SH-SY5Y (cell line): Measurements from ENCODE around the gene KSR1.

Experiments
- GATA2 ChIP-seq: IDR thresholded peaks from 2 replicates; pipeline ENCODE4 v1.6.1; 2011; ENCODE audit warnings: mild to moderate bottlenecking, low read depth, low read length
- GATA3 ChIP-seq: IDR thresholded peaks from 2 replicates; pipeline ENCODE4 v1.6.1; 2011; ENCODE audit warnings: low read depth, mild to moderate bottlenecking, low read length, moderate library complexity

Gene KSR1

GRCh38 chr17:27455914-27456680, at the start of gene KSR1:
KSR1 (plus strand) TSS chr17:27456448; CDS start chr17:27456644, 196 bp downstream.
- TF ChIP-seq GATA2, result no peak

GRCh38 chr17:27407916-27408864, 48.1 kb upstream of the KSR1 start:
- no peak for TF ChIP-seq GATA3
- TF ChIP-seq GATA2, result no peak

- TF ChIP-seq GATA3, result no peak
- TF ChIP-seq GATA2, result no peak
These were observed 47.4 kb upstream of the KSR1 start for GRCh38 chr17:27408891-27409290.

DNA sequence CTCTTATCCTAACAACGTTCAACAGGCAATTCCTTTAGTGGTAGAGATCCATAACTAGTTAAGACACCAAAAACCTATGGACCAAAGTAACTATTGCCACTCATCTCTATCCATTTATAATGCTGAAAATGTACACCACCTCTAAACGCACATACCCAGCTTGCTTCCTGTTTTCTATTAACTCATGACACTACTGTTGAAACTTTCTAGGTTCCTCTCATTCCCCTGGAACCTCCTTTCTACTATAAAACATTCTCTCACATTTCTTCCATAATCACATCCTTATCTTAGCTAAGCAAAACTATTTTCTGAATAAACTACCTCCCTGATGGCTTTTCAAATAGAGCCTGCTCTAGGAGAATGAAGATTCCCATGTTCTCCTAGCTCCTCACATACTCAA, 42.9 kb upstream of the KSR1 start:
- TF ChIP-seq GATA3, result no peak
- no peak for TF ChIP-seq GATA2

DNA sequence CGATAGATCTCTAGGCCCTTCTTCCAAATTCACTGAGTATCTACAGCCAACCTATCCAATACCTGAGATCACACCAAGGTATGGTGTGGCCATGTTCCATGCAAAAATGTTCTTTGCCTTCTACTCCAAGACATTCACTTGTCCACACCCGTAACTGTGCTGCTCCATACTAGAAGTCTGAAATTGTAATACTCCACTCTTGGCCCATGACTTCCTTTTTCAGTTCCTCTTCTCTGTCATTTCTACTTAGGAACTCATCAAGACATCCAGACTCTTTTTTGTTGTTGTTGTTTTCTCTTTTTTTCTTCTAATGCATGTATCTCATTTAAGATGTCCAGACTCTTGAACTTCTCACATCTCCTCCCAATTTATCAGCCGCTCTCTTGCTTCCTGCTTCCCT, 42.5 kb upstream of the KSR1 start:
- TF ChIP-seq GATA2 (no peak), GATA3 (no peak)

- no peak for TF ChIP-seq GATA3
- TF ChIP-seq GATA2, result no peak
These were observed 42.0 kb upstream of the KSR1 start for GRCh38 chr17:27414271-27414670.

DNA sequence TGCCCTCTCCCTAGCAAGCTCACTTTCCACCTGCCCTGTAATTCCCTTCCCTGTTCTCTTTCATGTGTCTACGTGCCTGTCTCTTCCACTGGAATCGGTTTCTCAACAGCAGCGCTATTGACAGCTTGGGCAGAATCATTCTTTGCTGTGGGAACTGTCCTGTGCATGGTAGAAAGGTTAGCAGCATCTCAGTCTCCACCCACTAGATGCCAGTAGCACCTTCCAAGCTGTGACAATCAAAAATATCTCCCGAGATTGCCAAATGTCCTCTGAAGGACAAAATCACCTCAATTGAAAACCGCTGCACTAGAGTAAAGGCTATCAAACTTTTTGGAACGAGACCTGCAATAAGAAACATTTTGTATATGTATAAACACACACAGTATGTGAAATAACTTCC, 41.6 kb upstream of the KSR1 start:
- no peak for TF ChIP-seq GATA2
- no peak for TF ChIP-seq GATA3

DNA sequence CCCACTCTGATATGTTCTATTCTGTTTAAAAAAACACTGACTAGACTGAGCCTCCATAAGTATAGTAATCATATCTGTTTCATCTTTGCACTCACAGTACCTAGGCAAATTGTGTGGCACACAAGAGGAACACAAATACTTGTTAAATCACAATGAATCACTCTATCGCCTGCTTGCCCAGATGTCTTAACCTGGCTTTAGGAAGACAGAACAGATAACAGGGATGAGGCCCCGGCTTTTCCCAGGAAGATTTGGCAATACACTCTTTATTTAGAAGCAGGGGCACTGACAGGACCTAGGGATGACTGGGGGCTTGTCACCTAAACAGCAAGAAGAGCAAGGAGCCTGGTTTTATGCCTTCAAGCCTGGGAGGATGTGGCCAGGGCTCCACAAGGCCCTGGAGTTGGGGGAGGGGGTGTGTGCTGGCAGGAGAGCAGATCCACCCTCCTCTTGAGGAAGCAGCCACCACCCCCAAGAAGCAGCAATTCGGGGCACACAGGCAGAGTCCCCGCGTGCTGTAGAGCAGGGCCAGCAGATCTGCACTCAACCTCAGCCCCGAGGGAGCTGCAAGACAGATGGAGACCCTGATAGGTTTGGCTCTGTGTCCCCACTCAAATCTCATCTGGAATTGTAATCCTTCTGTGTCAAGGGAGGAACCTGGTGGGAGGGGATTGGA, 41.0 kb upstream of the KSR1 start:
- TF ChIP-seq GATA2, result no peak
- TF ChIP-seq GATA3, result no peak

GRCh38 chr17:27417596-27418365, 38.5 kb upstream of the KSR1 start:
- no peak for TF ChIP-seq GATA2

- no peak for TF ChIP-seq GATA3
- no peak for TF ChIP-seq GATA2
These were observed 38.0 kb upstream of the KSR1 start for GRCh38 chr17:27418366-27418615.

- TF ChIP-seq GATA3 (no peak), GATA2 (no peak)
These were observed 37.1 kb upstream of the KSR1 start for GRCh38 chr17:27419156-27419555.

GRCh38 chr17:27420211-27420950, 35.9 kb upstream of the KSR1 start:
- TF ChIP-seq GATA2 (no peak), GATA3 (no peak)

DNA sequence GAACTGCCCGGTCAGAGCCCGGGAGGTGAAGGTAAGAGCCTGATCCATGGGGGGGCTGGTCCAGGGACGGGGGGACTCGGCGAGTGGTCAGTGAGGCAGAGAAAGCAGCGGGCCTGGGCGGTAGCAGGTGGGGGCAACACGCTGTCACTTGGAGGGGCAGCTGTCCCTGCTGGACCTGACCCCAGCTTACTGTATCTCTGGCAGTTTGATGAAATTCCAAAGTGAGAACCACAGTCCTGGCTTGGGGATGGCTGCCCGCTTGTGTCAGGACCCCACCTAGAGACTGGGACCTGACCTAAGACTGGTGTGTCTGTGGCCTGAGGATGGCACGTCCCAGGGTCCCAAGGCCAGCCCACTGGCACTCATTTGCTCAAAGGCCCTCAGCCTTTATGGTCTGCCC, 35.1 kb upstream of the KSR1 start:
- TF ChIP-seq GATA3 (no peak), GATA2 (no peak)

DNA sequence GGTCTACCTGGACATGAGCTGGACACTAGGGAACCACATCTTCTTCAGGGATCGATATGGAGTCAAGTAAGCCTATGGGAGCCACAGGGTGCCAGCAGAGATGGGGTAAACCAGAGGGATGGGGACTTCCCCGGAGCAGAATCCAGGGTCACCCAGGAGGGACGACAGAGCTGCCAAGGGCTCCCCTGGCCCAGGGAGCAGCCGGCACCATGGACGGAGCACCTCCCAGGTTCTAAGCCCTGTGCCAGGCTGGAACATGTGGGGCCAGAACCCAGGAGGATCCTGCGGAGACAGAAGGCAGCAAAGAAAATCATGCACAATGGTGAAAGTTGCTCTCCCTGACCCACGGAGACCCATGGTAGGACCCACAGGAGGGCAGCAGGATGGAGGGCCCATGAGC, 33.6 kb upstream of the KSR1 start:
- no peak for TF ChIP-seq GATA2
- no peak for TF ChIP-seq GATA3
